ENCODE results near the gene HECW1. TPM values are rescaled to one million over a fixed set of nuclear protein-coding genes. Genes with fewer than 3 reads are reported as not detected.

HECW1 gene
- total RNA-seq, 1 experiment from 2014 or later, result 1.8 TPM

- intact Hi-C loops (cut with micrococcal nuclease; ENCODE audit: unreplicated experiment), result no loop called here
- no peak overlapping the region for H3K4me3 ChIP-seq (ENCODE audit: low read depth, low read length)
- Mint-ChIP-seq H3K27ac (ENCODE audit: unreplicated experiment) (no peak overlapping the region), H3K36me3 (ENCODE audit: insufficient read depth, unreplicated experiment) (no peaks in the 10 kb centered on the region), H3K9me3 (ENCODE audit: unreplicated experiment) (no peaks in the 10 kb centered on the region), H3K27me3 (ENCODE audit: insufficient read depth, unreplicated experiment) (peaks cover 29% of the 10 kb centered on the region), H3K4me3 (ENCODE audit: unreplicated experiment) (no peak overlapping the region), H3K4me1 (ENCODE audit: low read depth, unreplicated experiment) (no peaks in the 10 kb centered on the region)
- H3K36me3 ChIP-seq (ENCODE audit: control insufficient read depth, insufficient read depth, low read length), result no peaks in the 10 kb centered on the region
- CTCF ChIA-PET, result no interaction called here
- no peak for DNase-seq
- TF ChIP-seq CTCF (IDR thresholded peaks at IDR 0.05; ENCODE audit: insufficient read depth in 1 of 2, low read depth in 1 of 2, low read length in 1 of 2, severe bottlenecking in 1 of 2, unreplicated experiment in 1 of 2), result no peak
- BruUV-seq (replicated peaks), result no TSS peak
- POLR2A ChIA-PET, result no interaction called here
- H3K4me1 ChIP-seq, result no peaks in the 10 kb centered on the region
- no peaks in the 10 kb centered on the region; the same call in 1 of the 2 replicates for H3K9me3 ChIP-seq
- H3K27me3 ChIP-seq (replicated peaks; ENCODE audit: control insufficient read depth, insufficient read depth, low read length), result peaks cover 1% of the 10 kb centered on the region; the same call in 1 of the 2 replicates
Measured at GRCh38 chr7:43119371-43120075, 7.1 kb downstream of the HECW1 start.

DNA sequence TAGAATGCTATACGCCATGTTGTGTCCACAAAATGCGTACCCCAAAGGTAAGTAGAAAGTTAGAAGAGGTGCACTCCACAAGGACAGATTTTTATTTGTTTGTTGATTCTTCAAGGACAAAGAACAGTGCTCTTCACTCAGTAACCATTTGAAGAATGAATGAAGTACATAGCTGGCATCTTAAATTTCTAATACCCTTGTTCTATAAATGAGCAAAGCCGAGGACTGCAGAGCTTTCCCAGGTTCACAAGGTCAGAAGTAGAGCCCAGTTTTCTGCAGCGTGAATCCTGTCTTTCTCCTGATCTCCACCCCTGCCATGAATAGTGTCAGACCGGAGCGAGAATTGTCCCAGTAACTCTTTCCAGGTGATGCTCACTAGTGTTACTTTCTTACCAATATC is 9.5 kb downstream of the HECW1 start:
- peaks cover 24% of the 10 kb centered on the region for H3K27me3 Mint-ChIP-seq (ENCODE audit: insufficient read depth, unreplicated experiment)
- no TSS peak for BruUV-seq (replicated peaks)
- ChIA-PET POLR2A (no interaction called here), CTCF (no interaction called here)
- Histone ChIP-seq H3K9me3 (no peaks in the 10 kb centered on the region), H3K4me3 (ENCODE audit: low read depth, low read length) (no peak overlapping the region), H3K4me1 (no peaks in the 10 kb centered on the region), H3K27me3 (replicated peaks; ENCODE audit: control insufficient read depth, insufficient read depth, low read length) (peaks cover 1% of the 10 kb centered on the region; the same call in 1 of the 2 replicates), H3K36me3 (ENCODE audit: control insufficient read depth, insufficient read depth, low read length) (no peaks in the 10 kb centered on the region)
- no peaks in the 10 kb centered on the region for H3K9me3 Mint-ChIP-seq (ENCODE audit: unreplicated experiment)
- no peaks in the 10 kb centered on the region for H3K36me3 Mint-ChIP-seq (ENCODE audit: insufficient read depth, unreplicated experiment)
- no peaks in the 10 kb centered on the region for H3K4me1 Mint-ChIP-seq (ENCODE audit: low read depth, unreplicated experiment)
- no peak for TF ChIP-seq CTCF (IDR thresholded peaks at IDR 0.05; ENCODE audit: insufficient read depth in 1 of 2, low read depth in 1 of 2, low read length in 1 of 2, severe bottlenecking in 1 of 2, unreplicated experiment in 1 of 2)
- no peak overlapping the region for H3K4me3 Mint-ChIP-seq (ENCODE audit: unreplicated experiment)
- intact Hi-C loops (cut with micrococcal nuclease; ENCODE audit: unreplicated experiment), result no loop called here
- DNase-seq, result no peak
- no peak overlapping the region for H3K27ac Mint-ChIP-seq (ENCODE audit: unreplicated experiment)

- intact Hi-C loops (cut with micrococcal nuclease; ENCODE audit: unreplicated experiment), result no loop called here
- H3K4me3 ChIP-seq (ENCODE audit: low read depth, low read length), result no peak overlapping the region
- Mint-ChIP-seq H3K4me3 (ENCODE audit: unreplicated experiment) (no peak overlapping the region), H3K9me3 (ENCODE audit: unreplicated experiment) (no peaks in the 10 kb centered on the region), H3K27me3 (ENCODE audit: insufficient read depth, unreplicated experiment) (peaks cover 12% of the 10 kb centered on the region), H3K27ac (ENCODE audit: unreplicated experiment) (no peak overlapping the region), H3K4me1 (ENCODE audit: low read depth, unreplicated experiment) (no peaks in the 10 kb centered on the region), H3K36me3 (ENCODE audit: insufficient read depth, unreplicated experiment) (no peaks in the 10 kb centered on the region)
- no peak for TF ChIP-seq CTCF (IDR thresholded peaks at IDR 0.05; ENCODE audit: insufficient read depth in 1 of 2, low read depth in 1 of 2, low read length in 1 of 2, severe bottlenecking in 1 of 2, unreplicated experiment in 1 of 2)
- H3K27me3 ChIP-seq (replicated peaks; ENCODE audit: control insufficient read depth, insufficient read depth, low read length), result peaks cover 1% of the 10 kb centered on the region; the same call in 1 of the 2 replicates
- ChIA-PET POLR2A (no interaction called here), CTCF (no interaction called here)
- no peaks in the 10 kb centered on the region for H3K9me3 ChIP-seq
- H3K36me3 ChIP-seq (ENCODE audit: control insufficient read depth, insufficient read depth, low read length), result no peaks in the 10 kb centered on the region
- H3K4me1 ChIP-seq, result no peaks in the 10 kb centered on the region
- BruUV-seq (replicated peaks), result no TSS peak
- DNase-seq, result no peak
Measured at GRCh38 chr7:43123457-43123856, 11.0 kb downstream of the HECW1 start.
